GM19099 (cell line): ENCODE results near the gene INPP5B.

Source experiments
- POLR2A ChIP-seq: IDR thresholded peaks from 3 replicates; pipeline ENCODE4 v1.6.1; 2011; ENCODE audit warnings: low read depth; ENCODE audit not compliant: insufficient read length; ENCODE audit errors: extremely low read depth

Gene INPP5B

DNA sequence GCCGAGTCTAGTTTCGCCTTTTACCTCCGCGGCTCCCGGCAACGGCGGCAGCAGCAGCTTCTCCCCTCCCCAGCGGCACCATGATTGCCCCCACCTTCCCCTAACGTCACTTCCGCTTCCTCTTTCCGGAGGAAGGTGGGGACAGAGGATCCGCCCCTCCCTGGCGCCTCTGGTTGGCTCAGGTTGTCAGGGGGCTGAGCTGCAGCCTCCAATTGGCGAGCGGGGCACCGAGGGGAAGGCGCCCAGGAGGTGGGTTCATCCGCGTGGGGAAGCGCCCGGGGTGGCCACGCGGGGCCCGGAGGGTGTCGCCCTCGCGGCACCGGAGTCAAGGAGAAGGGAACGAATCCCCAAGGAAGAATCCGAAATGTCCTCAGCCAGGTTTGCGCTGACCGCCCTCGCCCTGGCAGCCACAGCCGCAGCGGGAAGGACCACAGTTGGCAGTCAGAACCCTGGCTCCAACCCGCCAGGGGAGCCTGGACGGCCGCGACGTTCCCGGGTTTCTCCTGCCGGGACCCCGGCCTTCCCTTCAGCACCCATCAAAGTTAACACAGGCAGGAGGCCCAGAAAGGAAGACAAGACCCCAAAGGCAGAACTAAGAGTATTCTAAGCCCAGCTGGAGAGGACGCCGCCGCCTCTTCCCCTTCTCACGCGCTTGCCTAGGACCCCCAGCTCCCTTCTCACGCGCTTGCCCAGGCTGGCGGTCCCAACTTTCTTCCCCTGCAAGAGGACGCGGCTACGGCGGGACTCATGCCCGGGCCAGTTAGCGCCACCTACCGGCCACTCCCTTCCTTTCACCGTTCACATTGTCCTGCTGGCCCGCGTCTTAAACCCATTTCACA is 87.1 kb downstream of the INPP5B start, which contains the start of gene MTF1:
Gene MTF1, minus strand, starts transcription at position 86 of the 839 bp plus-strand sequence. CDS start 1,934 bp downstream, outside the sequence.
- TF ChIP-seq POLR2A: peak; percentile 80

DNA sequence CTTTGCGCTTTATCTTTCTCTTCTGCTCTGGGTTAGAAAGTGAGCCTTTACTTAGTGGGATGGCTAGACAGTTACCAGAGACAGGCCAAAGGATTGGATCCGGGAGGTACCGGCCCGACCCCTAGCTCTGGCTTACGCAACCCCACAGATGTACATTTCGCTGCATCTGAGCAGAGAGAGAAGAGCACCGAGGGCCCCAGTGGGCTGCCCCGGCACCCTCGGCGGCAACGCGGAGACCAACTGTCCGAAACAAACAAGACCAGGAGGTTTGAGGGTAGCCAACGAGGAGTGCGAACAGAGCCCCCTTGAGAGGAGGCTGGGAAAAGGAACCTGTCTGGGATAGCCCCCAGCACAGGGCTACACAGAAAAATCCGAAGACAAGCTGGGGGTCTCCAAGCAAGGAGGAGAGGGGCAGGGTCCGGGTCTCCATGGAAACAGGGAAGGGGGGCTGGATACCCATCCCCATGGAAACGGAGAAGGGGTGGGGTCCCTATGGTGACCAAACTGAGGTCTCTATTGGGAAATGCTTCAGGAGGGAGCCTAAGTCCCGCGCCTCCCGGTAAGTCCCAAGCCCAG is 87.8 kb downstream of the INPP5B start:
- TF ChIP-seq POLR2A: no peak

DNA sequence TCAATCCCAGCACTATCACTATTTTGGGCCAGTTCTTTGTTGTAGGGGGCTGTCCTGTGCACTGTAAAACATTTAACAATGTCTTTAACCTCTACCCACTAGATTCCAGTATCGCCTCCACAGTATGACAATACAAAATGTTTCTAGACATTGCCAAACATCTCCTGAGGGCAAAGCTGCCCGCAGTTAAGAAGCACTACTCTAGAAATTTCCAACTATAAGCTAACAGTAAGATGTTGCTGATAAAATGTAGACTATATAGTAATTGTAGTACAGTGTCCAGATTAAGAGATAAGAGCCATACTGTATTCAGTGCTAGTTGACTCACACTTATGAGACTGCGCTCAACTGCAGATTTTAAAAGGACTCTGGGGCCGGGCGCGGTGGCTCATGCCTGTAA is 92.4 kb downstream of the INPP5B start:
- no peak for TF ChIP-seq POLR2A

DNA sequence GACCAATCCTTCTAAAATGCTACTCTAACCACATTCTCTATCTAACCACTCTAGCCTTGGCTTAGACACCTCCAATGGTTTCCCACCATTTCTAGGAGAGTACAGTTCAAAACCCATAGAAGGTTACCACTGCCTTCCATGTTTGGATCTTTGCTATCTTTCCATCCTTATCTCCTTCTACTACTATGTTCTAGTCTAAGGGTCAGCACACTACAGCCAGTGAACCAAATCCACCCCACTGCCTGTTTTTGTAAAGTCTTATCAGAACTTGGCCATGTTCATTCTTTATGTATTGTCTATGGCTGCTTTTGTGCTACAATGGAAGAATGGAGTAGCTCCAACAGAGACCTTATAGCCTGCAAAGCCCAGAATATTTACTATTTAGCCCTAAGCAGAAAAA is 93.7 kb downstream of the INPP5B start:
- TF ChIP-seq POLR2A: no peak

DNA sequence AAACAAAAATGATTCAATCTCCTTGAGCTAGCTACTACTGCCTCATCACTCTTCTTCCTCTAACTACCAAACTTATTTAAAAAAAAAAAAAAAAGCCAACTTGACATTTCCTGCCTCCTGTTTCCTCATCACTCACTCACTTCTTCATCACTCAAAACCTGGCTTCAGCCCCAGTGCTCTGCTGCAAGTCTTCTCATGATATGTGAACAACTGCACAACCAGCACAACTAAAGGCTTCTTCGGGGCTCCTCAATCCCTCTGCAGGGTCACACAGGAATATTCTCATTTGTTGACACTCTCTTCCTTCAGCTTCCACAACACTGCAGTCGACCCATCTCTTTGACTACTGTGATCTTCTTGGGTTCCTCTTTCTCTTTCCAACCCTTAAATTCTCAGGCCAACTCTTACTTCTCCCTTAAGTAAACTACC is 95.1 kb downstream of the INPP5B start:
- TF ChIP-seq POLR2A: no peak

DNA sequence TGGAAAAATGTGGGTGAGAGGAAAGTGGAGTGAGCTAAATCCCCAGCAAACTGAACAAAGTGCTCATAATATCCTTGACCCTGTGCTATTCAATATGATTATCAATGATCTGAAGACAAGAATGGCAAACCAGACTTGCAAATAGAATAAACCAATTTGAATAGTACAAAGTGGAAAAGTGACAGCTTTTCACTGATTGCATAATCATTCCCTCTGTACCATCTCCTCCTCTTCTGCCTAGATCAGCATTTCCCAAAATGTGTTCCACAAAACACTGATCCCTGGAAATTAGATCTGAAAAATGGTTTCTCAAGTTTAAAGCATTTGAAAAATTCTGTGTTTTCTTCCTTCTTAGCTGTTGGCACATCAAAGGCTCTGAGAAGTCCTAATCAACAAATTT is 95.6 kb downstream of the INPP5B start:
- no peak for TF ChIP-seq POLR2A

DNA sequence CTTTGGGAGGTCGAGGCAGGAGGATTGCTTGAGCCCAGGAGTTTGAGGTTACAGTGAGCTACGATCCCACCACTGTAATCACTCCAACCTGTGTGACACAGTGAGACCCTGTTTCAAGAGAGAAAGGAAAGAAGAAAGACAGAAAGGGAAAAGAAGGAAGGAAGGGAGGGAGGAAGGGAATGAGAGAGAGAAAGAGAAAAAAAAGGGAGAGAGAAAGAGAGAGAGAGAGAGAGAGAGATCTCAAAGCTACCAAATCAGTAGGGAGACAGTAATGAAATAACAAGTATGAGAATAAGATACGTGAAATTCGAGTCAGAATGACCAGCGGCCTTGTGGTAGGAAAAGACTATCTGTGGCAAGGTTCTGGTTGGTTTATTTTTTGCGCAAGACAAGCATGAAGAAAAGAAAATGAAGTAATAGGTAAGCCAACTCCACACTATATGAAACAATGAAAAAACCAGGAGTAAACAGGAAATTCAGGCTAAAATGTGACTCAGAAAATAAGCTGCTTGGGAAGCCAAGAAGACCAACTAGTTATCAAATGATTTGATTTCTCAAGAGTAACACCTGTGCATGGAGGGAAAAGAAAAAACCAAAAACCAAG is 96.4 kb downstream of the INPP5B start:
- no peak for TF ChIP-seq POLR2A

DNA sequence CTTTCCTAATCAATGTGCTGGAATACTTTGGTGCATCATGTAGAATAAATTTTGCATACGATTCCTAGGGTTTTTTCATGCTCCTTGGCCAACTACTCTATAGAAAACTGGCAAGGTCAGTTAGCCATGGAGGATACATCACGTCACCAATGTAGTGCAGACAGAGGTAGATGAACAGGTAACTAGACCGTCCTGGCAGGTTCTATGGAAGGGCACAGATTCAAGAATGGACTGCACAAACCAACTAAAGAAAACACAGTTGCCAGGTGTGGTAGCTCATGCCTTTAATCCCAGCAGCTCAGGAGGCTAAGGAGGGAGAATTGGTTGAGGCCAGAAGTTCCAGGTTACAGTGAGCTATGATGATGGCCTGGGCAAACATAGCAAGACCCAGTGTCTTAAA is 97.4 kb downstream of the INPP5B start:
- no peak for TF ChIP-seq POLR2A

DNA sequence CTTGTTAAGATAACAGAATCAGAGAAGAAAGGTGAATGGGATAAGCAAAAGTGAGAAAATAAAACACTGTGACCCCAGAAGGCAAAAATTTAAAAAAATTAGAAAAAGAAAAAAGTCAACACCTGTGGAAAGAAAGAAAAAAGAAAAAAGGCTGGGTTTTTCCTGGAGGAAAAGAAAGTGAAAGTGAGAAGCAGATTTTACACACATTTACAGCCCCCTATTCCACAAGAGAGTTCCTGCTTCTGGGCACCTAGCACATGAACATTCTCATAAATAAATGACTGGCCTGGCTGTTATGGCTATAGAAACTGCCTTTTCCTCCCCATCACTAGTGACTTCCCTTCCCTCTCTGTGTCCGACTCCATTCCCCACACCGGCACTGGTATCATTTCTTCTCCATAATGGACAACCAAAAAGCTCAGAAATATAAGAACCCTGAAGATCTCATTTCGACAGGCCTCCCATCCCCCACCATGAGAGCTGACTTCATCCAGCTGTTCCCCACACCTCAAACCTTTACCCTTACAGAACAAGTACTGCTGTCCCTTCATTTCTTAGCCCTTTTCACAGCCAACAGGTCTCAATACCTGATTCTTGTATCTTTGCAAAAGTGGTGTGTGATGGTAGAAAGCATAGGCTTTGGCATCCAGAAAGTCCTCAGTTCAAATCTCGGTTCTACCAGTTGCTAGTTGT is 100.1 kb downstream of the INPP5B start:
- TF ChIP-seq POLR2A: no peak

DNA sequence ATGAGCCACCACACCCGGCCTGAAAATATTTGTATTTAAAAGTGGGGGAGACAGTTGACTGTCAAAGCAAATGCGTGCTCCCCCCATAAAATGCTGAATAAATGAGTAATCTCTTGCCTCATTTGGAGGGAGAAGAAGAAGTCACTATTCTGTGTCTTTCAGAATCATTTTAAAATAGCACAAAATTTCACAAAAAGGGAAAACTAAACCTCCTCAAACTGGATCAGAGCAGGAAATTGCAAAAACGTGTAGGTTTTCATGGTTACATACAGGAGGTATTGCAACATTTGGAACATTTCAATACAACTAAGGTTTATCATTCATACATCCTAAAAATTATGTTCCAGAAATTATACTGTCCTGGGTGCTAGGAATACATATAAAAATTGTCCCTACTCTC is 101.1 kb downstream of the INPP5B start:
- TF ChIP-seq POLR2A: no peak

DNA sequence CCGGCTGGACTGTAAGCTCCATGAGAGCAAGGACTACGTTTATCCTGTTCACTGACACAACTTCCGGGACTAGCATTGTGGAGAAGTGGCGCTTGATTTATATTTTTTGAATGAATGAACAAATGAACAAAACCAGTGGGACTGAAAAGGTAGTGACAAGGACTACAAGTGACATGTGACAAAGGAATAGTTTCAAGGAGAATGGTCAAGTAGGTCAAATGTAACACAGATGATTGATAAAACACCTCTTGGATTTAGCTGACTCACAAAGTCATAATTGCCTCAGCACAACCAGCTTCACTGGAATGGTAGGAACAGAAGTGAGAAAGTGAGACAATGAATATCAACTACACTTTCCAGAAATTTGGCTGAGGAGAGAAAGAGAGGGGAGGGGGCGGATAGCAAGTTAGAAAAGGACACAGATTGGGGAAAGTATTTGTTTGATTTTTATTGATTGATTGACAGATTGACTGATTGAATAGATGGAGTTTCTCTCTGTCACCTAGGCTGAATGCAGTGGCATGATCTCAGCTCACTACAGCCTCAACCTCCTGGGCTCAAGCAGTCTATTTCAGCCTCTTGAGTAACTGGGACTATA is 101.7 kb downstream of the INPP5B start:
- no peak for TF ChIP-seq POLR2A

DNA sequence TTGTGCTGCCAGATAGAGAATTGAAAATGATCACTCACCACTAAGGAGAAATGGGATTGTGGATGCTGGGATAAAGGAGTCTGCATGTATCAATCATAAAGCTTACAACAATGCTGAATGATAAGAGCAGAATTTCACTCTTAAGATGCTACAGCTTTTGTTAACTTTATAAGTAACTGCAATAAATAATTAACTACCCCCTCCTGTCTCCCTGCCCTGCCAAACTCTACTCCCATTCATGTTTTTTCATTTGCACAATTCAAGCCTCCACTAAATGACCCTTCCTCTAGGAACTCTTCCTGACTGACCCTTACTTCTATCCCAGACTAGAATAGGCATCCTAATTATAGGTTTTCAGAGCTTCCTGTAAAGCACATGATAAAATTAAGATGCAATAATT is 102.3 kb downstream of the INPP5B start:
- TF ChIP-seq POLR2A: no peak

DNA sequence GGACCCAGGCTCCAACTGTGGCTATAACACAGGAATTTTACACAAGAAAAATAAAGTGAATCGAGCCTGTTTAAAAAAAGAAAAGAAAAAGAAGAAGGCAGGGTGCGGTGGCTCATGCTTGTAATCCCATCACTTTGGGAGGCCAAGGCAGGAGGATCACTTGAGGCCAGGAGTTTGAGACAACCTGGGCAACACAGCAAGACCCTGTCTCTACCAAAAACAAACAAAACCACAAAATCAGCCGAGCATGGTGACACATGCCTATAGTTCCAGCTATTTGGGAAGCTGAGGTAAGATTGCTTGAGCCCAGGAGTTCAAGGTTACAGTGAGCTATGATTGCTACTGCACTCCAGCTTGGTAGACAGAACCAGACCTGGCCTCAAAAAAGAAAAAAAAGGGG is 105.2 kb downstream of the INPP5B start:
- no peak for TF ChIP-seq POLR2A

DNA sequence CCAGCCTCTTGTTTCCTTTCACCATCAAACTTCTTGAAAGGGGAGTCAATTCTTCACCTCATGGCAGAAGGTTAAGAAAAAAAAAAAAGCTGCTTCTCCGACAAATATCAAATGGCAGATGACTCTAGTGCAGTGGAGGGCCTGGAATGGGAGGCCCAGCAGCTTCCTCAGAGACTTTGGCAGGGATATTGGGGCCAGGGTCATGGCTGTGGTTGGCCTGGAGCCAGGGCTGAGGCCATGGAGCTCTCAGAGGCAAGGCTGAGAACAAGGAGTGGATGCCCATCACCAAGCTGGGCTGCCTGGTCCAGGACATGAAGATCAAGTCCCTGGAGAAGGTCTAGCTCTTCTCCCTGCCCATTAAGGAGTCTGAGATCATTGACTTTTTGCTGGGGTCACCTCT is 106.1 kb downstream of the INPP5B start:
- TF ChIP-seq POLR2A: no peak

DNA sequence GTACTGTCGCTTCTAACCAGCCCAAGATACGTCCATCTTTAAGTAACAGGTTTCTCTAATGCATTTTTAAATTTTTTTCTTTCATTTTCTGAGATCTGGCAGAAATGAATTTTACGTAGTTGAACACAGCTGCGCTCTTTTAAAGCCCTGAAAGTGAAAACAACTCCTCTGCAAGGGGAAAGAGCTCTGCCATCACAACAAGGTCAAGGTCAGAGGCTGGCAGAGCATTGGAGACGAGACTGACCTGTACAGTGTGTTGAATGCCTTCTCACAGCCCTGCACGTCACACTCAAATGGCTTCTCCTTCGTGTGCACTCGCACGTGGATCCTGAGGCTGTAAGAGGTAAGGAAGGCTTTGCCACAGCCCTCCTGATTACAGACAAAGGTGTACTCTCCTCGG is 107.2 kb downstream of the INPP5B start:
- no peak for TF ChIP-seq POLR2A
